IPS-20b (cell line): ENCODE data around the gene SUFU.
"Not testable (repeated sequence)": the region's sequence is repeated elsewhere in the genome, so short reads cannot be mapped to it uniquely, and the experiment has no call there.

ENCODE experiments used
- H3K27ac ChIP-seq: one replicate; pipeline ENCODE4 v1.5.1; 2013; ENCODE audit warnings: low read length
- H3K27me3 ChIP-seq: 2 replicates; pipeline ENCODE4 v1.6.1; 2013; ENCODE audit warnings: mild to moderate bottlenecking, low read length, inconsistent platforms; ENCODE audit not compliant: insufficient read depth
- H3K36me3 ChIP-seq: 2 replicates; pipeline ENCODE4 v1.6.1; 2013; ENCODE audit warnings: low read depth, mild to moderate bottlenecking, inconsistent platforms, low read length, moderate library complexity; ENCODE audit not compliant: insufficient read depth
- H3K4me1 ChIP-seq: 2 replicates; pipeline ENCODE4 v1.6.1; 2013; ENCODE audit warnings: mild to moderate bottlenecking, control low read depth, inconsistent platforms, low read length, moderate library complexity; ENCODE audit not compliant: insufficient read depth
- H3K4me3 ChIP-seq: 2 replicates; pipeline ENCODE4 v1.5.1; 2013; ENCODE audit warnings: mild to moderate bottlenecking, low read length, inconsistent platforms
- H3K9ac ChIP-seq: 2 replicates; pipeline ENCODE4 v1.6.1; 2013; ENCODE audit warnings: low read depth, mild to moderate bottlenecking, inconsistent platforms, low read length, moderate library complexity
- H3K9me3 ChIP-seq: 2 replicates; pipeline ENCODE4 v1.6.1; 2013; ENCODE audit warnings: mild to moderate bottlenecking, low read depth, low read length, inconsistent platforms; ENCODE audit not compliant: insufficient read depth

Gene SUFU

GRCh38 chr10:102522874-102523249 lies 19.1 kb downstream of the SUFU start:
- no peak overlapping the region for H3K27ac ChIP-seq
- no peak overlapping the region for H3K9ac ChIP-seq
- H3K36me3 ChIP-seq, result no peaks in the 10 kb centered on the region; the same call in 1 of the 2 replicates
- H3K27me3 ChIP-seq, result no peaks in the 10 kb centered on the region
- no peaks in the 10 kb centered on the region for H3K4me1 ChIP-seq
- no peak overlapping the region for H3K4me3 ChIP-seq
- H3K9me3 ChIP-seq, result no peaks in the 10 kb centered on the region

DNA sequence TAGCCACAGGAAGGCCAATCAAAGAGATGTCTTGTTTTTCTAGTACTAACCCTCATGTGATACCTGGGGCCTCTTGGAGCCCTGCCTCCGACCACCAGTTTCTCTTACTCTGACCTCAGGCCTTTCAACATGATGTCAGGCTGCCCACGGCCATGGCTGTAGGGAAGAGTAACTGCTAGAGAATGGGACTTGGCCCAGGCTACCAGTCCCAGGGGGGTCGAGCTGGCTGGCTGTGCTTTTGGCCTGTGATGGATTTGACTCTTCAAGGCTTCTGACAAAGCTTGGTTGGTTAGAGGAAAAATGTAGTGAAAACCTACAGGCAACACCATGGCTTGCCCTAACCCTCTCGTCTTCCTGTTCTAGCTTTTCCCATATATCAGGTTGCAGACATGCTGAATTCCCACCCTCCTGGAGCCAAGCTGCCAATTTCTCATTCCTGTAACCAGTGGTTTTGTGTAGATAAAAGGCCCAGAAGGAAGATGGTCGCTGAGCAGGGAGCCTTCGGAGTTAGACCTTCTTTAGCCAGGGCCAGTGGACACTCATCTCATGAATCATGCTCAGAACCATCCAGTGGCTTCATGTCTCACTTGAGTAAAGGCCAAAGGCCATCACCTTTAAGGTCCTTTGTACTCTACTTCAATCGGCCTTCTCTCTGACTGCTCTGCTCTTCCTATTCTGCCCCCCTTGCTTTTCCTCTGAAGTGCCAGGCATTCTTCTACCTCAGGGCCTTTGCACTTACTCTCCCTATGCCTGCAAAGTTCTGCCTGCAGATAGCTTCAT lies 19.7 kb downstream of the SUFU start:
- H3K27me3 ChIP-seq, result no peaks in the 10 kb centered on the region
- no peak overlapping the region for H3K27ac ChIP-seq
- H3K36me3 ChIP-seq, result no peaks in the 10 kb centered on the region
- no peak overlapping the region for H3K4me3 ChIP-seq
- H3K9ac ChIP-seq, result no peak overlapping the region
- H3K4me1 ChIP-seq, result no peaks in the 10 kb centered on the region
- H3K9me3 ChIP-seq, result no peaks in the 10 kb centered on the region

- H3K36me3 ChIP-seq, result no peaks in the 10 kb centered on the region
- no peaks in the 10 kb centered on the region for H3K4me1 ChIP-seq
- no peak overlapping the region for H3K27ac ChIP-seq
- no peaks in the 10 kb centered on the region for H3K9me3 ChIP-seq
- H3K27me3 ChIP-seq, result no peaks in the 10 kb centered on the region
- no peak overlapping the region for H3K4me3 ChIP-seq
- no peak overlapping the region for H3K9ac ChIP-seq
Measured at GRCh38 chr10:102524746-102525145, 21.0 kb downstream of the SUFU start.

DNA sequence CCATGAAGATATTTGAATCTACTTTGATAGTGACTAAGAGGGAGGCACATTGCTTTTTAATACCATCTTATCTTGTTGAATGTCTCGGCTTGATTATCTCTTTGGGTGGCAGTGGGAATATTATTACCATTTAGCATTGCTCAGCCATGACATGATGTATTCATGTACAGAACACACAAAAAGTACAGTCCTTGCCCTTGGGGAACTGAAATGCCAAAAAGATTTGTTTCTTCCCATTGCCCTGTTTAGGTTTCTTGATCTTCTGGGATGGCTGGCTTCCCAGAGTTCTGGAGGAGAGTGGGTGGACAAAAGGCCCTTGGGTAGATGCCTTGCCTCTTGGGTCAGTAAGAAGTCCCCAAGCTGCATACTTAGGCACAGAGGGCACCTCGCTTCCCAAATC lies 23.8 kb downstream of the SUFU start:
- no peaks in the 10 kb centered on the region for H3K36me3 ChIP-seq

GRCh38 chr10:102534333-102534732 lies 30.6 kb downstream of the SUFU start:
- Histone ChIP-seq H3K4me1 (no peaks in the 10 kb centered on the region), H3K4me3 (no peak overlapping the region), H3K9me3 (no peaks in the 10 kb centered on the region), H3K27ac (no peak overlapping the region), H3K9ac (no peak overlapping the region), H3K36me3 (no peaks in the 10 kb centered on the region), H3K27me3 (no peaks in the 10 kb centered on the region)

More for the DNA sequence above, 23.8 kb downstream of the SUFU start:
- no peaks in the 10 kb centered on the region for H3K9me3 ChIP-seq
- no peak overlapping the region for H3K27ac ChIP-seq
- no peak overlapping the region for H3K4me3 ChIP-seq
- H3K9ac ChIP-seq, result no peak overlapping the region
- H3K27me3 ChIP-seq, result no peaks in the 10 kb centered on the region
- H3K4me1 ChIP-seq, result no peaks in the 10 kb centered on the region

DNA sequence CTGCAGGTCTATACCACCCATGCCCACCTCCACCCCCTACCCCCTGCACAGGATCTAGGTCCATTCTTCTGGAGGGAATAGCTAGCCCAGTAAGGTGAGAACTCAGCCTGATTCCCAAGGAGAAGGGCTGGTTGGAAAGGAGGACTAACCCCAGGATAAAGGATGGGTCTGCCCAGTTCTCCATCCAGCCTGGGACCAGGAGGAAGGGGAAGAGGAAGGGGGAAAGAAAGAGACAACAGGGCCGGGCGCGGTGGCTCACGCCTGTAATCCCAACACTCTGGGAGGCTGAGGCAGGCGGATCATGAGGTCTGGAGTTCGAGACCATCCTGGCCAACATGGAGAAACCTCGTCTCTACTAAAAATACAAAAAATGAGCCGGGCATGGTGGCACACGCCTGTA lies 31.2 kb downstream of the SUFU start:
- not testable (repeated sequence) for H3K27me3 ChIP-seq, H3K27ac ChIP-seq, H3K9ac ChIP-seq, H3K9me3 ChIP-seq, H3K4me3 ChIP-seq, H3K4me1 ChIP-seq, H3K36me3 ChIP-seq

DNA sequence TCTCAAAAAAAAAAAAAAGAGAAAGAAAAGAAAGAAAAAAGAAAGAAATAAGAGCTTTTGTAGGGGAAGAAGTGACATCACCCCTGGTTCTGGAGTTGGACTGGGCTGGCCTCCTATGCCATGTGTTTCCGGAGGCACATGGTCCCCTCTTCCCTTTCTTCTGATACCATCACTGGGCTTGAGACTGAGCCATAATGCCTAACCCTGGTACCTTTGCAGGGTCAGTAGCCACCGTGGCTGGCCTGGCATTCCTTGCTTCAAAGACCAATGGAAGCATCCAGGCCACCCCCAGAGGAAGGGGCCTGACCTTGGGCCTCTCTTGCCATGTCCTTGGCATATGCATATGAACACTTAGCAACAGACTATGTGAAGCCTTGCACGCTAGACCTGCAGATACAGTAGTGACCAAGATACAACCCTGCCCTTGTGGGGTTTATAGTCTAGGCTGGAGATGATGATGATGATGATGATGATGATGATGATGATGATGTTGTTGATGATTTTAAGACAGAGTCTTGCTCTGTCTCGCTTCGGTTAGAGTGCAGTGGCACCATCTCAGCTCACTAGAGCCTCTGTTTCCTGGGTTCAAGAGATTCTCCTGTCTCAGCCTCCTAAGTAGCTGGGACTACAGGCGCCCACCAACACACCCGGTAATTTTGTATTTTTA lies 31.8 kb downstream of the SUFU start:
- no peaks in the 10 kb centered on the region for H3K27me3 ChIP-seq

DNA sequence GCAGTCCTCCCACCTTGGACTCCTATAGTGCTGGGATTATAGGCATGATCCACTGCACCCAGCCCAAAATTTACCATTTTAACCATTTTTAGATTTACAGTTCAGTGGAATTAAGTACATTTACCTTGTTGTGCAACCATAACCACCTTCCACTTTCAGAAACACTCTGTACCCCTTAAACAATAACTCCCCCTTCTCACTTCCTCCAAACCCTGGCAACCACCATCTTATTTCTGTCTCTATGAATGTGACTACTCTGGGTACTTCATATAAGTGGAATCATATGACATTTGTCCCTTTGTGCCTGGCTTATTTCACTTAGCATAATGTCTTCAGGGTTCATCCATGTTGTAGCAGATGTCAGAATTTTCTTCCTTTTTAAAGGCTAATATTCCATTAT lies 33.6 kb downstream of the SUFU start:
- H3K9me3 ChIP-seq, result no peaks in the 10 kb centered on the region
- no peaks in the 10 kb centered on the region for H3K36me3 ChIP-seq
- no peak overlapping the region for H3K9ac ChIP-seq
- no peak overlapping the region for H3K27ac ChIP-seq
- H3K4me1 ChIP-seq, result no peaks in the 10 kb centered on the region
- H3K27me3 ChIP-seq, result no peaks in the 10 kb centered on the region
- H3K4me3 ChIP-seq, result no peak overlapping the region

More for the DNA sequence above, 31.8 kb downstream of the SUFU start:
- Histone ChIP-seq H3K27ac (no peak overlapping the region), H3K36me3 (no peaks in the 10 kb centered on the region), H3K9me3 (no peaks in the 10 kb centered on the region), H3K4me1 (no peaks in the 10 kb centered on the region), H3K4me3 (no peak overlapping the region), H3K9ac (no peak overlapping the region)

GRCh38 chr10:102537948-102538347 lies 34.2 kb downstream of the SUFU start:
- Histone ChIP-seq H3K36me3 (no peaks in the 10 kb centered on the region), H3K4me1 (no peaks in the 10 kb centered on the region), H3K4me3 (no peak overlapping the region), H3K9ac (no peak overlapping the region), H3K9me3 (no peaks in the 10 kb centered on the region), H3K27ac (no peak overlapping the region), H3K27me3 (no peaks in the 10 kb centered on the region)

GRCh38 chr10:102538811-102539210 lies 35.0 kb downstream of the SUFU start:
- Histone ChIP-seq H3K27ac (no peak overlapping the region), H3K4me1 (no peaks in the 10 kb centered on the region), H3K36me3 (no peaks in the 10 kb centered on the region), H3K9ac (no peak overlapping the region), H3K4me3 (no peak overlapping the region), H3K27me3 (no peaks in the 10 kb centered on the region), H3K9me3 (no peaks in the 10 kb centered on the region)

- Histone ChIP-seq H3K4me3 (no peak overlapping the region), H3K9me3 (no peaks in the 10 kb centered on the region), H3K9ac (no peak overlapping the region), H3K27ac (no peak overlapping the region), H3K36me3 (no peaks in the 10 kb centered on the region), H3K27me3 (no peaks in the 10 kb centered on the region), H3K4me1 (no peaks in the 10 kb centered on the region)
Measured at GRCh38 chr10:102540023-102540422, 36.3 kb downstream of the SUFU start.

DNA sequence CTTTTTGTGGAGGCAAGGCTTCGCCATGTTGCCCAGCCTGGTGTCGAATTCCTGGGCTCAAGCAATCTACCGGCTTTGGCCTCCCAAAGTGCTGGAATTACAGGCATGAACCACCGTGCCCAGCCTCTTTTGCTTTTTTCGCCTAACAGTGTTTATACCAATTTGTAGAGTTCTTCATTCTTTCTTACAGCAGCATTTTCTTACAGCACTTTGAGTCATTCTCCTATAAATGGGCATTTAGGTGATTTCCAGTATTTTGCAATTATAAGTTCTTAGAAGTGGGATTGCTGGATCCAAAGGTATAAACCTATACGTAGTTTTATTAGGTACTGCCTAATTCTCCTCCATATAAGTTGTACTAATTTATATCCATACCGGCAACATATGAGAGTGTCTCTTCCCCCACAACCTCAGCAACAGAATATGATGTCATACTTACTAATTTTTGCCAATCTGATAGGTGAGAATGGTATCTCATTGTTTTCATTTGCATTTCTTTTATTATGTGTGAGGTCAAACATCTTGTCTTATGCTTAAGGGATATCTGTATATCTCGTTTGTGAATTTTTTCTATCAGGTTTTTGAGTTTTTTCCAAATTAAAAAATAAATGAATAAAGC lies 39.1 kb downstream of the SUFU start:
- H3K4me3 ChIP-seq, result no peak overlapping the region
- no peak overlapping the region for H3K9ac ChIP-seq
- no peaks in the 10 kb centered on the region for H3K36me3 ChIP-seq
- no peak overlapping the region for H3K27ac ChIP-seq
- H3K27me3 ChIP-seq, result no peaks in the 10 kb centered on the region
- no peaks in the 10 kb centered on the region for H3K9me3 ChIP-seq
- H3K4me1 ChIP-seq, result no peaks in the 10 kb centered on the region
